ENCODE measurements around the gene ADAMTS3. TPM values are rescaled to one million over a fixed set of nuclear protein-coding genes. Genes with fewer than 3 reads are reported as not detected.

ADAMTS3 gene
- polyA plus RNA-seq, 1 donor (not counting 4 experiments of a cell fraction or from before 2014, with no cell fraction given) = 0.09 TPM

DNA sequence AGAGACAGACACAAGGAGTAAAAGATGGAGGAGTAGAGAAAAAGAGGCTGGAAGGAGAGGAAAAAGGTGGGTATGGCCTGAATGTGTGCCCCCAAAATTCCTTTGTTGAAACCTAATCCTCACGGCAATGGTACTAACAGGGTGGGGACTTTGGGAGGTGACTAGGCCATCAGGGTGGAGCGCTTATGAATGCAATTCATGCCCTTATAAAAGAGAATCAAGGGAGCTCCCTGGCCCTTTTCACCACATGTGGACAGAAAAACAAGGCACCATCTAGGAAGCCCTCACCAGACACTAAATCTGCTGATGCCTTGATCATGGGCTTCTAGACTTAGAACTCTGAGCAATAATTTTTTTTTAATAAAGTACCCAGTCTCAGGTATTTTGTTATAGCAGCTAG, 282.1 kb downstream of the ADAMTS3 start:
- no peak for FAIRE-seq
- dilution Hi-C loops (cut with MboI; ENCODE audit: extremely low pct_ligation_motif_present, low sequenced_read_pairs) = no loop called here

DNA sequence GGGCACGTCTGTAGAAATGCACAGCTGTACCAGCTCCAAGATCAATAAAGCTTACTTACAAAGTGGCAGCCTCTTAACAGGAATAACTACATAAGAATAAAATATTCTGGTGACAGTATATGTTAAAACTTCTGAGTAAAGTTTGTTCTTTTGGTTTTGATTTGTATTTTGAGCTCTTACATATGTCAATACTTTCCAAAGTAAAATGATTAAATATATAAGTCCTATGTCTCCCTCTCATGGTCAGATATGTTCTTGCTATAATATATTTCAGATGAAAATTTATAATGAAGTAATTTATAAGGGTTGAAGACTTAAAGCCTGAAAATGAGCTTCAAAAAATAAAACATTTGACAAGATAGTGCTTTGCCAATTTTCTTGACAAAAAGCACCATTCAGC, 282.8 kb downstream of the ADAMTS3 start:
- H3K4me3 ChIP-seq (ENCODE audit: control insufficient read depth in 2 of 3, extremely low read depth in 1 of 3, insufficient read depth in 2 of 3, low read depth in 1 of 3, low read length in 3 of 3) = no peak overlapping the region
- H3K9me3 ChIP-seq (ENCODE audit: control insufficient read depth, low read depth, low read length) = no peaks in the 10 kb centered on the region
- no peak for TF ChIP-seq EZH2 (IDR thresholded peaks at IDR 0.05; ENCODE audit: low read length)
- TF ChIP-seq, protein P1, sequence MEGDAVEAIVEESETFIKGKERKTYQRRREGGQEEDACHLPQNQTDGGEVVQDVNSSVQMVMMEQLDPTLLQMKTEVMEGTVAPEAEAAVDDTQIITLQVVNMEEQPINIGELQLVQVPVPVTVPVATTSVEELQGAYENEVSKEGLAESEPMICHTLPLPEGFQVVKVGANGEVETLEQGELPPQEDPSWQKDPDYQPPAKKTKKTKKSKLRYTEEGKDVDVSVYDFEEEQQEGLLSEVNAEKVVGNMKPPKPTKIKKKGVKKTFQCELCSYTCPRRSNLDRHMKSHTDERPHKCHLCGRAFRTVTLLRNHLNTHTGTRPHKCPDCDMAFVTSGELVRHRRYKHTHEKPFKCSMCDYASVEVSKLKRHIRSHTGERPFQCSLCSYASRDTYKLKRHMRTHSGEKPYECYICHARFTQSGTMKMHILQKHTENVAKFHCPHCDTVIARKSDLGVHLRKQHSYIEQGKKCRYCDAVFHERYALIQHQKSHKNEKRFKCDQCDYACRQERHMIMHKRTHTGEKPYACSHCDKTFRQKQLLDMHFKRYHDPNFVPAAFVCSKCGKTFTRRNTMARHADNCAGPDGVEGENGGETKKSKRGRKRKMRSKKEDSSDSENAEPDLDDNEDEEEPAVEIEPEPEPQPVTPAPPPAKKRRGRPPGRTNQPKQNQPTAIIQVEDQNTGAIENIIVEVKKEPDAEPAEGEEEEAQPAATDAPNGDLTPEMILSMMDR (optimal IDR thresholded peaks at IDR 0.05 in 1 of 3, IDR thresholded peaks at IDR 0.05 in 1 of 3, conservative IDR thresholded peaks at IDR 0.05 in 1 of 3; ENCODE audit: extremely low read depth in 1 of 3, insufficient read depth in 2 of 3, low read length in 3 of 3) = no peak
- no peaks in the 10 kb centered on the region for H3K9me1 ChIP-seq (ENCODE audit: control insufficient read depth, extremely low read depth, insufficient read depth, low read length)
- H3K27ac ChIP-seq (ENCODE audit: control insufficient read depth, insufficient read depth, low read length) = no peak overlapping the region
- no peaks in the 10 kb centered on the region for H3K36me3 ChIP-seq (ENCODE audit: control insufficient read depth in 2 of 2, extremely low read depth in 1 of 2, insufficient read depth in 2 of 2, low read length in 2 of 2)
- no peak overlapping the region for H3K9ac ChIP-seq (ENCODE audit: control insufficient read depth, extremely low read depth, insufficient read depth, low read length)
- dilution Hi-C loops (cut with MboI; ENCODE audit: extremely low pct_ligation_motif_present, low sequenced_read_pairs) = no loop called here
- H3K4me1 ChIP-seq (ENCODE audit: control insufficient read depth, extremely low read depth, insufficient read depth, low read length) = no peaks in the 10 kb centered on the region
- no peak overlapping the region for H3K4me2 ChIP-seq (ENCODE audit: control insufficient read depth, extremely low read depth, insufficient read depth, low read depth, low read length)
- H3K27me3 ChIP-seq (ENCODE audit: control insufficient read depth, extremely low read depth, insufficient read depth, low read length) = no peaks in the 10 kb centered on the region
- no peaks in the 10 kb centered on the region for H4K20me1 ChIP-seq (ENCODE audit: control insufficient read depth, extremely low read depth, insufficient read depth, low read length)
- FAIRE-seq (no peak), DNase-seq (ENCODE audit: low read depth, low spot score) (no peak)
- H2AFZ ChIP-seq (ENCODE audit: control insufficient read depth, low read length) = no peak overlapping the region
- H3K79me2 ChIP-seq (ENCODE audit: control insufficient read depth, insufficient read depth, low read length) = no peaks in the 10 kb centered on the region

More for the DNA sequence above, 282.1 kb downstream of the ADAMTS3 start:
- H3K4me1 ChIP-seq (ENCODE audit: control insufficient read depth, extremely low read depth, insufficient read depth, low read length) = no peaks in the 10 kb centered on the region
- H3K27me3 ChIP-seq (ENCODE audit: control insufficient read depth, extremely low read depth, insufficient read depth, low read length) = no peaks in the 10 kb centered on the region
- no peaks in the 10 kb centered on the region for H3K9me3 ChIP-seq (ENCODE audit: control insufficient read depth, low read depth, low read length)
- DNase-seq (ENCODE audit: low read depth, low spot score) = no peak
- no peak overlapping the region for H3K4me3 ChIP-seq (ENCODE audit: control insufficient read depth in 2 of 3, extremely low read depth in 1 of 3, insufficient read depth in 2 of 3, low read depth in 1 of 3, low read length in 3 of 3)
- H3K27ac ChIP-seq (ENCODE audit: control insufficient read depth, insufficient read depth, low read length) = no peak overlapping the region
- no peak for TF ChIP-seq EZH2 (IDR thresholded peaks at IDR 0.05; ENCODE audit: low read length)
- TF ChIP-seq, protein P1 (optimal IDR thresholded peaks at IDR 0.05 in 1 of 3, IDR thresholded peaks at IDR 0.05 in 1 of 3, conservative IDR thresholded peaks at IDR 0.05 in 1 of 3; ENCODE audit: extremely low read depth in 1 of 3, insufficient read depth in 2 of 3, low read length in 3 of 3) = no peak
- no peak overlapping the region for H3K4me2 ChIP-seq (ENCODE audit: control insufficient read depth, extremely low read depth, insufficient read depth, low read depth, low read length)
- H2AFZ ChIP-seq (ENCODE audit: control insufficient read depth, low read length) = no peak overlapping the region
- no peaks in the 10 kb centered on the region for H3K36me3 ChIP-seq (ENCODE audit: control insufficient read depth in 2 of 2, extremely low read depth in 1 of 2, insufficient read depth in 2 of 2, low read length in 2 of 2)
- H4K20me1 ChIP-seq (ENCODE audit: control insufficient read depth, extremely low read depth, insufficient read depth, low read length) = no peaks in the 10 kb centered on the region
- no peak overlapping the region for H3K9ac ChIP-seq (ENCODE audit: control insufficient read depth, extremely low read depth, insufficient read depth, low read length)
- H3K9me1 ChIP-seq (ENCODE audit: control insufficient read depth, extremely low read depth, insufficient read depth, low read length) = no peaks in the 10 kb centered on the region
- H3K79me2 ChIP-seq (ENCODE audit: control insufficient read depth, insufficient read depth, low read length) = no peaks in the 10 kb centered on the region

All from keratinocyte (primary cell).